ENCODE measurements around the gene RBM11. TPM values are rescaled to one million over a fixed set of nuclear protein-coding genes. Genes with fewer than 3 reads are reported as not detected.

RBM11 gene
- total and polyA plus RNA-seq, 4 donors = 0.08 to 0.19 (median 0.13) TPM; not detected in 1

DNA sequence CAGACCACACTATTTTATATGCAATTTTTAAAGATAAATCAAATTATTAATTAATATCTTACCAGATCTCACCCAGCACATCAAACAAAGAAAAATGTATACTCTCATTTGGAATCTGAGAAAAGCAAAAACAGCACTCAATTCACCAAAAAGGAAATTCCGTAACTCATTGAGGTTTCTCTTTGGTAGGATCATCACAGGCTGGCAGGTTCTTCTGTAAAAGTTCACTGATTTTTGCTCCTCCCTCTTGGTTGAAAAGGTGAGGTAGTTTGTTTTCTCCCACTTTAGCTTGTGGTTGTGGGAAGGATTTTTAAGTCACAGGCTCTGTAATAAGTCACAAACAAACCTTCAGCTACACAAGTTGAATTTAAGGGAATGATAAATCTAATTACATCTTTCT, 5.2 kb upstream of the RBM11 start, which contains the start of gene LIPI:
LIPI (minus strand) TSS at position 218 of the 400 bp plus-strand sequence; CDS start at position 108, 110 bp downstream.
- peaks cover 0 to 4% (median 0%) of the 10 kb centered on the region in 4 donors for H3K27me3 ChIP-seq (ENCODE audit: control insufficient read depth in 4 of 4, insufficient read depth in 4 of 4, low read length in 3 of 4)
- no peak for DNase-seq (ENCODE audit: low spot score)
- 41% methylated on average over 1 of the region's 1 CpG for WGBS
- H3K4me3 ChIP-seq (ENCODE audit: low read depth in 1 of 3, low read length in 3 of 3) = no peak within 1 kb of the TSS
- H3K27ac ChIP-seq (ENCODE audit: low read depth in 1 of 2, low read length in 2 of 2) = no peak within 1 kb of the TSS
- peaks cover 0 to 1% (median under 1%) of the 10 kb centered on the region in 4 donors for H3K4me1 ChIP-seq (ENCODE audit: control insufficient read depth in 4 of 4, insufficient read depth in 4 of 4, low read length in 3 of 4)
- H3K36me3 ChIP-seq (ENCODE audit: control insufficient read depth in 4 of 4, insufficient read depth in 3 of 4, low read depth in 1 of 4, low read length in 3 of 4) = no peaks in the 10 kb centered on the region
- no peaks in the 10 kb centered on the region for H3K9me3 ChIP-seq (ENCODE audit: control insufficient read depth in 4 of 4, low read length in 3 of 4)
- no peak for TF ChIP-seq HNF4A (conservative IDR thresholded peaks at IDR 0.05)
- TF ChIP-seq TAF1 (conservative IDR thresholded peaks at IDR 0.05) = no peak
- no peak for TF ChIP-seq YY1 (IDR thresholded peaks at IDR 0.05)
- TF ChIP-seq, protein P1, sequence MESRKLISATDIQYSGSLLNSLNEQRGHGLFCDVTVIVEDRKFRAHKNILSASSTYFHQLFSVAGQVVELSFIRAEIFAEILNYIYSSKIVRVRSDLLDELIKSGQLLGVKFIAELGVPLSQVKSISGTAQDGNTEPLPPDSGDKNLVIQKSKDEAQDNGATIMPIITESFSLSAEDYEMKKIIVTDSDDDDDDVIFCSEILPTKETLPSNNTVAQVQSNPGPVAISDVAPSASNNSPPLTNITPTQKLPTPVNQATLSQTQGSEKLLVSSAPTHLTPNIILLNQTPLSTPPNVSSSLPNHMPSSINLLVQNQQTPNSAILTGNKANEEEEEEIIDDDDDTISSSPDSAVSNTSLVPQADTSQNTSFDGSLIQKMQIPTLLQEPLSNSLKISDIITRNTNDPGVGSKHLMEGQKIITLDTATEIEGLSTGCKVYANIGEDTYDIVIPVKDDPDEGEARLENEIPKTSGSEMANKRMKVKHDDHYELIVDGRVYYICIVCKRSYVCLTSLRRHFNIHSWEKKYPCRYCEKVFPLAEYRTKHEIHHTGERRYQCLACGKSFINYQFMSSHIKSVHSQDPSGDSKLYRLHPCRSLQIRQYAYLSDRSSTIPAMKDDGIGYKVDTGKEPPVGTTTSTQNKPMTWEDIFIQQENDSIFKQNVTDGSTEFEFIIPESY (IDR thresholded peaks at IDR 0.05) = no peak
- TF ChIP-seq NR2F2 (IDR thresholded peaks at IDR 0.05) = no peak
- no peak for TF ChIP-seq RAD21 (IDR thresholded peaks at IDR 0.05)
- no peak for TF ChIP-seq JUND (IDR thresholded peaks at IDR 0.05)
- no peak for TF ChIP-seq FOXA2 (IDR thresholded peaks at IDR 0.05)
- TF ChIP-seq, protein P2, sequence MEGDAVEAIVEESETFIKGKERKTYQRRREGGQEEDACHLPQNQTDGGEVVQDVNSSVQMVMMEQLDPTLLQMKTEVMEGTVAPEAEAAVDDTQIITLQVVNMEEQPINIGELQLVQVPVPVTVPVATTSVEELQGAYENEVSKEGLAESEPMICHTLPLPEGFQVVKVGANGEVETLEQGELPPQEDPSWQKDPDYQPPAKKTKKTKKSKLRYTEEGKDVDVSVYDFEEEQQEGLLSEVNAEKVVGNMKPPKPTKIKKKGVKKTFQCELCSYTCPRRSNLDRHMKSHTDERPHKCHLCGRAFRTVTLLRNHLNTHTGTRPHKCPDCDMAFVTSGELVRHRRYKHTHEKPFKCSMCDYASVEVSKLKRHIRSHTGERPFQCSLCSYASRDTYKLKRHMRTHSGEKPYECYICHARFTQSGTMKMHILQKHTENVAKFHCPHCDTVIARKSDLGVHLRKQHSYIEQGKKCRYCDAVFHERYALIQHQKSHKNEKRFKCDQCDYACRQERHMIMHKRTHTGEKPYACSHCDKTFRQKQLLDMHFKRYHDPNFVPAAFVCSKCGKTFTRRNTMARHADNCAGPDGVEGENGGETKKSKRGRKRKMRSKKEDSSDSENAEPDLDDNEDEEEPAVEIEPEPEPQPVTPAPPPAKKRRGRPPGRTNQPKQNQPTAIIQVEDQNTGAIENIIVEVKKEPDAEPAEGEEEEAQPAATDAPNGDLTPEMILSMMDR (IDR thresholded peaks at IDR 0.05; ENCODE audit: low read depth, low read length, missing input control) = no peak
- no peak within 1 kb of the TSS for H3K9ac ChIP-seq (ENCODE audit: low read depth in 1 of 2, low read length in 2 of 2)

DNA sequence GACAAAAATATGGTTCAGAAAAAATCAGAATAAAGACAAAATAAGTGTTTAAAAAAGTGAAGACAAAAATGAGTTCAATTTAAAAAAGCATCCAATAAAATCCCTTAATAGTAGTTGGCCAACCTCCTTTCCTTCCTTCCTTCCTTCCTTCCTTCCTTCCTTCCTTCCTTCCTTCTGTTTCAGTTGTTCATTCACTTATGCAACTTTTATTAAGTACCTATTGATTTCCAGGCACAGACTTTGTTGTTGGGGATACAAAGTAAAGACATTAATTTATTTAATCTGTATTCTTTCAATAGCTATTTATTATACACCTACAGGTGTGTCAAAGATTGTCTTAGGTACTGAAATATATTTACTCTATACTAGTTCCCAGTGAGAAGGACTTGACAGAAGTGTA, 2.8 kb upstream of the RBM11 start:
- peaks cover 0 to 11% (median 5%) of the 10 kb centered on the region in 4 donors for H3K4me1 ChIP-seq (ENCODE audit: control insufficient read depth in 4 of 4, insufficient read depth in 4 of 4, low read length in 3 of 4)
- TF ChIP-seq HNF4A (conservative IDR thresholded peaks at IDR 0.05) (no peak), YY1 (IDR thresholded peaks at IDR 0.05) (no peak), EGR1 (IDR thresholded peaks at IDR 0.05; ENCODE audit: low read depth in 2 of 2) (no peak), JUND (IDR thresholded peaks at IDR 0.05) (no peak), GABPA (IDR thresholded peaks at IDR 0.05 in 1 of 2, conservative IDR thresholded peaks at IDR 0.05 in 1 of 2) (no peak), RXRA (IDR thresholded peaks at IDR 0.05) (no peak), NR2F2 (IDR thresholded peaks at IDR 0.05) (no peak), TAF1 (conservative IDR thresholded peaks at IDR 0.05) (no peak), FOXA1 (IDR thresholded peaks at IDR 0.05) (no peak), RAD21 (IDR thresholded peaks at IDR 0.05) (no peak), SP1 (IDR thresholded peaks at IDR 0.05) (no peak), FOXA2 (IDR thresholded peaks at IDR 0.05) (no peak)
- TF ChIP-seq, protein P1 (IDR thresholded peaks at IDR 0.05) = no peak
- TF ChIP-seq, protein P3, sequence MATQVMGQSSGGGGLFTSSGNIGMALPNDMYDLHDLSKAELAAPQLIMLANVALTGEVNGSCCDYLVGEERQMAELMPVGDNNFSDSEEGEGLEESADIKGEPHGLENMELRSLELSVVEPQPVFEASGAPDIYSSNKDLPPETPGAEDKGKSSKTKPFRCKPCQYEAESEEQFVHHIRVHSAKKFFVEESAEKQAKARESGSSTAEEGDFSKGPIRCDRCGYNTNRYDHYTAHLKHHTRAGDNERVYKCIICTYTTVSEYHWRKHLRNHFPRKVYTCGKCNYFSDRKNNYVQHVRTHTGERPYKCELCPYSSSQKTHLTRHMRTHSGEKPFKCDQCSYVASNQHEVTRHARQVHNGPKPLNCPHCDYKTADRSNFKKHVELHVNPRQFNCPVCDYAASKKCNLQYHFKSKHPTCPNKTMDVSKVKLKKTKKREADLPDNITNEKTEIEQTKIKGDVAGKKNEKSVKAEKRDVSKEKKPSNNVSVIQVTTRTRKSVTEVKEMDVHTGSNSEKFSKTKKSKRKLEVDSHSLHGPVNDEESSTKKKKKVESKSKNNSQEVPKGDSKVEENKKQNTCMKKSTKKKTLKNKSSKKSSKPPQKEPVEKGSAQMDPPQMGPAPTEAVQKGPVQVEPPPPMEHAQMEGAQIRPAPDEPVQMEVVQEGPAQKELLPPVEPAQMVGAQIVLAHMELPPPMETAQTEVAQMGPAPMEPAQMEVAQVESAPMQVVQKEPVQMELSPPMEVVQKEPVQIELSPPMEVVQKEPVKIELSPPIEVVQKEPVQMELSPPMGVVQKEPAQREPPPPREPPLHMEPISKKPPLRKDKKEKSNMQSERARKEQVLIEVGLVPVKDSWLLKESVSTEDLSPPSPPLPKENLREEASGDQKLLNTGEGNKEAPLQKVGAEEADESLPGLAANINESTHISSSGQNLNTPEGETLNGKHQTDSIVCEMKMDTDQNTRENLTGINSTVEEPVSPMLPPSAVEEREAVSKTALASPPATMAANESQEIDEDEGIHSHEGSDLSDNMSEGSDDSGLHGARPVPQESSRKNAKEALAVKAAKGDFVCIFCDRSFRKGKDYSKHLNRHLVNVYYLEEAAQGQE (IDR thresholded peaks at IDR 0.05) = no peak
- TF ChIP-seq, protein P4, sequence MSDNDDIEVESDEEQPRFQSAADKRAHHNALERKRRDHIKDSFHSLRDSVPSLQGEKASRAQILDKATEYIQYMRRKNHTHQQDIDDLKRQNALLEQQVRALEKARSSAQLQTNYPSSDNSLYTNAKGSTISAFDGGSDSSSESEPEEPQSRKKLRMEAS (IDR thresholded peaks at IDR 0.05) = no peak
- TF ChIP-seq, protein P2 (IDR thresholded peaks at IDR 0.05; ENCODE audit: low read depth, low read length, missing input control) = no peak
- H3K9me3 ChIP-seq (ENCODE audit: control insufficient read depth in 4 of 4, low read length in 3 of 4) = no peaks in the 10 kb centered on the region
- no peak overlapping the region for H3K9ac ChIP-seq (ENCODE audit: low read depth in 1 of 2, low read length in 2 of 2)
- no peak overlapping the region for H3K27ac ChIP-seq (ENCODE audit: low read depth in 1 of 2, low read length in 2 of 2)
- peaks cover 0 to 4% (median 0%) of the 10 kb centered on the region in 4 donors for H3K27me3 ChIP-seq (ENCODE audit: control insufficient read depth in 4 of 4, insufficient read depth in 4 of 4, low read length in 3 of 4)
- no peak for DNase-seq (ENCODE audit: low spot score)
- H3K4me3 ChIP-seq (ENCODE audit: low read depth in 1 of 3, low read length in 3 of 3) = no peak overlapping the region
- H3K36me3 ChIP-seq (ENCODE audit: control insufficient read depth in 4 of 4, insufficient read depth in 3 of 4, low read depth in 1 of 4, low read length in 3 of 4) = no peaks in the 10 kb centered on the region

Data from liver (tissue), 9 donors.